ENCODE data around the gene LYL1.

LYL1 gene

GRCh38 chr19:13082192-13083007 lies 20.3 kb downstream of the LYL1 start:
- Histone ChIP-seq H3K4me1 (peaks cover 16 to 35% (median 26%) of the 10 kb centered on the region in 10 experiments), H3K27me3 (no peaks in the 10 kb centered on the region), H3K4me2 (no peak overlapping the region), H3K36me3 (peaks cover 0 to 59% (median 35%) of the 10 kb centered on the region in 11 experiments; a peak in 15 of 22 replicates), H3K4me3 (no peak overlapping the region), H3K27ac (no peak overlapping the region; a peak in 1 of 22 replicates), H3K9ac (peak overlapping the region in 6 of 11 experiments; percentile 3 to 38 (median 15); a peak in 4 of 22 replicates), H3K9me3 (replicated peaks in 1 of 11) (no peaks in the 10 kb centered on the region), H4K20me1 (peaks cover 0 to 10% (median 0%) of the 10 kb centered on the region in 11 experiments; a peak in 5 of 22 replicates)
- 0 out of 22 replicates have a peak, but pooled peaks of 1 of the 11 experiments have one; percentile 18 for TF ChIP-seq Cebpa-rat (IDR thresholded peaks at IDR 0.05)

GRCh38 chr19:13079542-13079986 lies 23.1 kb downstream of the LYL1 start:
- Histone ChIP-seq H4K20me1 (peaks cover 0 to 30% (median 9%) of the 10 kb centered on the region in 11 experiments; a peak in 8 of 22 replicates), H3K27me3 (no peaks in the 10 kb centered on the region), H3K4me3 (no peak overlapping the region), H3K36me3 (peaks cover 0 to 63% (median 36%) of the 10 kb centered on the region in 11 experiments; a peak in 15 of 22 replicates), H3K4me1 (peaks cover 21 to 48% (median 46%) of the 10 kb centered on the region in 10 experiments), H3K9ac (peak overlapping the region in 7 of 11 experiments; percentile 16 to 64 (median 31); a peak in 9 of 22 replicates), H3K4me2 (peak overlapping the region; percentile 24 to 65 (median 34); a peak in 17 of 22 replicates), H3K27ac (peak overlapping the region in 2 of 11 experiments; percentile 3 to 6; a peak in 1 of 22 replicates), H3K9me3 (replicated peaks in 1 of 11) (no peaks in the 10 kb centered on the region)
- no peak for TF ChIP-seq Cebpa-rat (IDR thresholded peaks at IDR 0.05)

- Histone ChIP-seq H4K20me1 (peaks cover 0 to 30% (median 9%) of the 10 kb centered on the region in 11 experiments; a peak in 8 of 22 replicates), H3K4me3 (no peak overlapping the region), H3K27me3 (no peaks in the 10 kb centered on the region), H3K9ac (peak overlapping the region in 7 of 11 experiments; percentile 16 to 64 (median 31); a peak in 9 of 22 replicates), H3K36me3 (peaks cover 0 to 64% (median 39%) of the 10 kb centered on the region in 11 experiments; a peak in 16 of 22 replicates), H3K4me2 (peak overlapping the region; percentile 24 to 65 (median 34); a peak in 17 of 22 replicates), H3K27ac (peak overlapping the region in 2 of 11 experiments; percentile 3 to 6; a peak in 1 of 22 replicates), H3K9me3 (replicated peaks in 1 of 11) (no peaks in the 10 kb centered on the region), H3K4me1 (peaks cover 21 to 48% (median 46%) of the 10 kb centered on the region in 10 experiments)
- no peak for TF ChIP-seq Cebpa-rat (IDR thresholded peaks at IDR 0.05)
Observed at GRCh38 chr19:13078897-13079541, 23.6 kb downstream of the LYL1 start.

GRCh38 chr19:13078381-13078780 lies 24.3 kb downstream of the LYL1 start:
- Histone ChIP-seq H4K20me1 (peaks cover 0 to 30% (median 9%) of the 10 kb centered on the region in 11 experiments; a peak in 8 of 22 replicates), H3K36me3 (peaks cover 0 to 64% (median 39%) of the 10 kb centered on the region in 11 experiments; a peak in 16 of 22 replicates), H3K27ac (no peak overlapping the region), H3K27me3 (no peaks in the 10 kb centered on the region), H3K4me2 (peak overlapping the region in 7 of 11 experiments; percentile 26 to 78 (median 37); a peak in 5 of 22 replicates), H3K4me1 (peaks cover 21 to 48% (median 46%) of the 10 kb centered on the region in 10 experiments), H3K9me3 (replicated peaks in 1 of 11) (no peaks in the 10 kb centered on the region), H3K4me3 (no peak overlapping the region), H3K9ac (peak overlapping the region in 4 of 11 experiments; percentile 4 to 57 (median 28); a peak in 3 of 22 replicates)
- TF ChIP-seq Cebpa-rat (IDR thresholded peaks at IDR 0.05) = no peak

- H3K27ac ChIP-seq = peak overlapping the region in 3 of 11 experiments; percentile 32 to 55 (median 48); a peak in 6 of 22 replicates
- peak overlapping the region in 8 of 11 experiments; percentile 1 to 52 (median 33); a peak in 6 of 22 replicates for H3K9ac ChIP-seq
- no peak overlapping the region; a peak in 1 of 20 replicates for H3K4me3 ChIP-seq
- TF ChIP-seq Cebpa-rat (IDR thresholded peaks at IDR 0.05) = no peak
- H3K4me2 ChIP-seq = peak overlapping the region; percentile 65 to 90 (median 78)
- H3K9me3 ChIP-seq (replicated peaks in 1 of 11) = no peaks in the 10 kb centered on the region
- H3K4me1 ChIP-seq = peaks cover 21 to 51% (median 47%) of the 10 kb centered on the region in 10 experiments
- peaks cover 0 to 60% (median 32%) of the 10 kb centered on the region in 11 experiments; a peak in 16 of 22 replicates for H3K36me3 ChIP-seq
- H4K20me1 ChIP-seq = peaks cover 0 to 30% (median 6%) of the 10 kb centered on the region in 11 experiments; a peak in 8 of 22 replicates
- H3K27me3 ChIP-seq = no peaks in the 10 kb centered on the region
Observed at GRCh38 chr19:13077240-13077639, 25.4 kb downstream of the LYL1 start.

- Histone ChIP-seq H3K9ac (peak overlapping the region in 9 of 11 experiments; percentile 1 to 52 (median 32); a peak in 10 of 22 replicates), H3K27ac (peak overlapping the region in 5 of 11 experiments; percentile 4 to 55 (median 37); a peak in 7 of 22 replicates)
Observed at GRCh38 chr19:13076787-13077186, 25.9 kb downstream of the LYL1 start.

GRCh38 chr19:13076320-13076719 lies 26.3 kb downstream of the LYL1 start:
- Histone ChIP-seq H3K4me1 (peaks cover 21 to 60% (median 52%) of the 10 kb centered on the region in 10 experiments), H3K4me2 (peak overlapping the region; percentile 65 to 90 (median 78)), H3K9ac (peak overlapping the region in 6 of 11 experiments; percentile 3 to 52 (median 30); a peak in 9 of 22 replicates), H4K20me1 (peaks cover 0 to 37% (median 6%) of the 10 kb centered on the region in 11 experiments; a peak in 8 of 22 replicates), H3K36me3 (peaks cover 0 to 51% (median 23%) of the 10 kb centered on the region in 11 experiments; a peak in 16 of 22 replicates), H3K9me3 (replicated peaks in 1 of 11) (no peaks in the 10 kb centered on the region), H3K27ac (peak overlapping the region in 3 of 11 experiments; percentile 32 to 55 (median 48); a peak in 5 of 22 replicates), H3K4me3 (no peak overlapping the region), H3K27me3 (no peaks in the 10 kb centered on the region)
- TF ChIP-seq Cebpa-rat (IDR thresholded peaks at IDR 0.05) = no peak

More at GRCh38 chr19:13076787-13077186, 25.9 kb downstream of the LYL1 start:
- H3K4me3 ChIP-seq = no peak overlapping the region; a peak in 1 of 20 replicates
- no peaks in the 10 kb centered on the region for H3K27me3 ChIP-seq
- H3K4me1 ChIP-seq = peaks cover 21 to 55% (median 48%) of the 10 kb centered on the region in 10 experiments
- H3K36me3 ChIP-seq = peaks cover 0 to 56% (median 28%) of the 10 kb centered on the region in 11 experiments; a peak in 16 of 22 replicates
- peak overlapping the region; percentile 65 to 90 (median 78) for H3K4me2 ChIP-seq
- TF ChIP-seq Cebpa-rat (IDR thresholded peaks at IDR 0.05) = no peak
- H3K9me3 ChIP-seq (replicated peaks in 1 of 11) = no peaks in the 10 kb centered on the region
- peaks cover 0 to 35% (median 6%) of the 10 kb centered on the region in 11 experiments; a peak in 8 of 22 replicates for H4K20me1 ChIP-seq

GRCh38 chr19:13074378-13074777 lies 28.3 kb downstream of the LYL1 start:
- Histone ChIP-seq H3K36me3 (peaks cover 0 to 41% (median 21%) of the 10 kb centered on the region in 11 experiments; a peak in 16 of 22 replicates), H3K9ac (no peak overlapping the region), H3K27ac (no peak overlapping the region), H3K4me2 (no peak overlapping the region), H4K20me1 (peaks cover 0 to 53% (median 7%) of the 10 kb centered on the region in 11 experiments; a peak in 8 of 22 replicates), H3K27me3 (no peaks in the 10 kb centered on the region), H3K9me3 (replicated peaks in 1 of 11) (no peaks in the 10 kb centered on the region), H3K4me1 (peaks cover 25 to 76% (median 67%) of the 10 kb centered on the region in 10 experiments), H3K4me3 (no peak overlapping the region)
- TF ChIP-seq Cebpa-rat (IDR thresholded peaks at IDR 0.05) = no peak
